ENCODE results near the gene CHERP.
"Not testable (repeated sequence)": the region's sequence is repeated elsewhere in the genome, so short reads cannot be mapped to it uniquely, and the experiment has no call there.

The CHERP gene

GRCh38 chr19:16559780-16560276, 17.6 kb upstream of the CHERP start:
- DNase-seq (ENCODE audit: low read depth): no peak
- H3K4me3 ChIP-seq (ENCODE audit: low read length): no peak overlapping the region
- TF ChIP-seq, protein P1, sequence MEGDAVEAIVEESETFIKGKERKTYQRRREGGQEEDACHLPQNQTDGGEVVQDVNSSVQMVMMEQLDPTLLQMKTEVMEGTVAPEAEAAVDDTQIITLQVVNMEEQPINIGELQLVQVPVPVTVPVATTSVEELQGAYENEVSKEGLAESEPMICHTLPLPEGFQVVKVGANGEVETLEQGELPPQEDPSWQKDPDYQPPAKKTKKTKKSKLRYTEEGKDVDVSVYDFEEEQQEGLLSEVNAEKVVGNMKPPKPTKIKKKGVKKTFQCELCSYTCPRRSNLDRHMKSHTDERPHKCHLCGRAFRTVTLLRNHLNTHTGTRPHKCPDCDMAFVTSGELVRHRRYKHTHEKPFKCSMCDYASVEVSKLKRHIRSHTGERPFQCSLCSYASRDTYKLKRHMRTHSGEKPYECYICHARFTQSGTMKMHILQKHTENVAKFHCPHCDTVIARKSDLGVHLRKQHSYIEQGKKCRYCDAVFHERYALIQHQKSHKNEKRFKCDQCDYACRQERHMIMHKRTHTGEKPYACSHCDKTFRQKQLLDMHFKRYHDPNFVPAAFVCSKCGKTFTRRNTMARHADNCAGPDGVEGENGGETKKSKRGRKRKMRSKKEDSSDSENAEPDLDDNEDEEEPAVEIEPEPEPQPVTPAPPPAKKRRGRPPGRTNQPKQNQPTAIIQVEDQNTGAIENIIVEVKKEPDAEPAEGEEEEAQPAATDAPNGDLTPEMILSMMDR (IDR thresholded peaks at IDR 0.05; ENCODE audit: insufficient read depth, low read depth, low read length, missing control alignments): no peak

DNA sequence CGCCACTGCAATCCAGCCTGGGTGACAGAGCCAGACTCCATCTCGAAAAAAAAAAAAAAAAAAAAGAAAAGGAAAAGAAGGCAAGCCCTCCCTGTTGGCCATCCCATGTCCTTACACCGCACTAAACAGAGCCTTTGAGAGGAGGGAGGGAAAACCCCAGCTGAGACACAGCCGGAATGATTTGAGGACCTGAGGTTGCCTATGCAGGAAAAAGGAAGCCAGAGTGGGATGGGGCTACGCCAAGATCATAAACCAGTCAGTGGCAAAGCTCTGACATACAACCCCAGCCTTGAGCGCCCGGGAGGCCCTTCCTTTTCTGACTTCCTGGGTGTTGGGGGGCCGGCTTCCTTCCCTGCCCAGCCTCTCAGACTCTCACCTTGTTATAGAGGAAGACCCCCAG, 12.5 kb upstream of the CHERP start:
- TF ChIP-seq, protein P1 (IDR thresholded peaks at IDR 0.05; ENCODE audit: insufficient read depth, low read depth, low read length, missing control alignments): no peak
- no peak for DNase-seq (ENCODE audit: low read depth)
- no peak overlapping the region for H3K4me3 ChIP-seq (ENCODE audit: low read length)

DNA sequence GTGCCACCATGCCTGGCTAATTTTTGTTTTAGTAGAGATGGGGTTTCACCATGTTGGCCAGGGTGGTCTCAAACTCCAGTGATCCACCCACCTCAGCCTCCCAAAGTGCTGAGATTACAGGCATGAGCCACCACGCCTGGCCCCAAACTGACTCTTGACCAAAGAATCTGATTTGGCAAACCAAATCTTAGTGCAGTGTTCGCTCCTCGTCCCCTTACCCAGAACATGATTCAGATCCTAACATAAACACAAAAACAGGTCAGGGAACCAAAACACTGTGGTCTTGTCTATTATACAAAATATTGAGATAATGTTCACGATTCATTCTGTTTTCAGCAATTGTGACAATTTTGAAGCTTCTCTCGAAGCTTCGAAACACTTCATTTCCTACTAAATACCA, 9.7 kb upstream of the CHERP start:
- not testable (repeated sequence) for DNase-seq (ENCODE audit: low read depth); H3K4me3 ChIP-seq (ENCODE audit: low read length)

DNA sequence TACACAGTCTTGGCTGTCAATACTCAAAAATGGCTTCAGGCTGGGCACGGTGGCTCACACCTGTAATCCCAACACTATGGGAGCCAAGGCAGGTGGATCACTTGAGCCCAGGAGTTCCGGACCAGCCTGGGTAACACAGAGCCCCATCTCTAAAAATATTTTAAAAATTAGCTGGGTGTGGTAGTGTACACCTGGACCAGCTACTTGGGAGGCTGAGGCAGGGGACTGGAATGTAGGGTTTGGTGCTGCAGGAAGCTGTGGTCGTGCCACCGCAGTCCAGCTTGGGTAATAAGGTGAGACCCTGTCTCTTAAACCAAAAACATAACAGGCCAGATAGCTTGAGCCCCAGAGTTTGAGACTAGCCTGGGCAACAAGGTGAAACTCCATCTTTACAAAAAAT, 6.7 kb upstream of the CHERP start:
- peak; percentile 27 for DNase-seq (ENCODE audit: low read depth)
- H3K4me3 ChIP-seq (ENCODE audit: low read length): no peak overlapping the region
- TF ChIP-seq, protein P1 (IDR thresholded peaks at IDR 0.05; ENCODE audit: insufficient read depth, low read depth, low read length, missing control alignments): no peak

DNA sequence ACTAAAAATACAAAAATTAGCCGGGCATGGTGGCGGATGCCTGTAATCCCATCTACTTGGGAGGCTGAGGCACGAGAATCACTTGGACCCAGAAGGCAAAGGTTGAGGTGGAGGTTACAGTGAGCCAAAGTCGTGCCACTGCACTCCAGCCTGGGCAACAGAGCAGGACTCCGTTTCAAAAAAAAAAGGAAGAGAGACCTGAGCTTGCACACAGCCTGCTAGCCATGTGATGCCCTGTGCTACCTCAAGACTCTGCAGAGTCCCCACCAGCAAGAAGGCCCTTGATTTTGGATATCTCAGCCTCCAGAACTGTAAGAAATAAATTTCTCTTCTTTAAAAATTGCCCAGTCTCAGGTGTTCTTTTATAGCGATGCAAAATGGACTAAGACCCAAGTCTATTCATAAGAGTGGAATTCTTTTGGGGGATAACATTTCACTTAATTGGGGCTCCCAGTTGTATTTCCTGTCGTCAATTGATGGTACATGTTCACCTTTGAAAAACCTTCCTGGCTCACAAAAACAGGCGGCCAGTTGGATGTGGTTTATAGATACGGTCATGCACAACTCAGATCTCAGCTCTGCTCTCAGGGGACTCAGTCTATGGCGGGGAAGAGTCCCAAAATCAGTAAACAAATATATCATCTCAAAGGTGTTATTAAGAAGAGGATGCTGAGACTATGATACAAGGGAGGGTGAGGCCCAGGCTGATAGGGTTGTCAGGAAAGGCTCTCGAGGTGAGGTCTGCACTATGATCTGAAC, 2.4 kb upstream of the CHERP start:
- DNase-seq (ENCODE audit: low read depth): no peak
- TF ChIP-seq, protein P1 (IDR thresholded peaks at IDR 0.05; ENCODE audit: insufficient read depth, low read depth, low read length, missing control alignments): no peak
- H3K4me3 ChIP-seq (ENCODE audit: low read length): no peak overlapping the region

DNA sequence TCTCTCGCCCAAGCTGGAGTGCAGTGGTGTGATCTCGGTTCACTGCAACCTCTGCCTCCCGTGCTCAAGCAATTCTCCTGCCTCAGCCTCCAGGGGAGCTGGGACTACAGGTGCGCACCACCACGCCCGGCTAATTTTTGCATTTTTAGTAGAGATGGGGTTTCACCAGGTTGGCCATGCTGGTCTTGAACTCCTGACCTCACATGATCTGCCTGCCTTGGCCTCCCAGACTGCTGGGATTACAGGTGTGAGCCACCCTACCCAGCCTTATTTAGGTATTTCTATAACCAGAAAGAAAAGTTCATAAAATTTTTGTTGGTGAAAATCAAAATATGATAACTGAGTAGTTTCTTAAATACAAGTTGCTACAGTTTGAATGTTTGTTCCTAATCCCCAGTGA, 1.5 kb upstream of the CHERP start:
- not testable (repeated sequence) for DNase-seq (ENCODE audit: low read depth); H3K4me3 ChIP-seq (ENCODE audit: low read length)

- TF ChIP-seq, protein P1 (IDR thresholded peaks at IDR 0.05; ENCODE audit: insufficient read depth, low read depth, low read length, missing control alignments): no peak
- peak overlapping the region; percentile 94 for H3K4me3 ChIP-seq (ENCODE audit: low read length)
- DNase-seq (ENCODE audit: low read depth): no peak
Measured at GRCh38 chr19:16542910-16543472, 754 bp upstream of the CHERP start.

DNA sequence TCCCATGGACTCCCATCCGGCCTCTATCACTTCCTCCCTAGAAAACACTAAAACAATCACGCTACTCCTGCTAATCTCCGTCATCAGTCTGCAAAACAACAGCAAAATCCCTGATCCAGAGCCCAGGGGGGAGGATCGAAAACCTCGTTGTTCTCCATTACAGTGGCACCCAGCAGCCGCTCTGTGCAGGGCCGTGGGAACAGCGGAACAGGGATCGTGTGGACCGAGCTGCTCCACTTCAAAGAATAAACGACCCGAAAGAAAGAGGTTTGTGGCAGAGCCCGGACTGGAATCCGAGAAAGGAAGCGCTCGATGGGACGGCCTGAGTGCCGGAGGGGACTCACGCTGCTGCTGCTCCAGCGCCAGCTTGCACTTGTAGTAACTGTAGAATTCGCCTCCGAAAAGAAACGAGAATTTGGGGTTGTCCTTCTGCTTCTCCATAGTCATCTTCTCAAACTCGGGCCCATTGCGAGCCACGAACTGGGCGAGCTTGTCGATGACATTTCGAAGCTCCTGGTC, 652 bp downstream of the CHERP start:
- peak; percentile 31 for DNase-seq (ENCODE audit: low read depth)

More for the DNA sequence above, 652 bp downstream of the CHERP start:
- peak overlapping the region; percentile 94 for H3K4me3 ChIP-seq (ENCODE audit: low read length)
- TF ChIP-seq, protein P1 (IDR thresholded peaks at IDR 0.05; ENCODE audit: insufficient read depth, low read depth, low read length, missing control alignments): no peak

Measured in epithelial cell of esophagus (primary cell).